DMS53 (cell line): ENCODE results near the gene ZSCAN25.
"Not testable (repeated sequence)": the region's sequence is repeated elsewhere in the genome, so short reads cannot be mapped to it uniquely, and the experiment has no call there.

Experiments used
- DNase-seq: peaks from one replicate; lab custom pipeline; 2025; lab: John Stamatoyannopoulos, UW

Gene ZSCAN25

DNA sequence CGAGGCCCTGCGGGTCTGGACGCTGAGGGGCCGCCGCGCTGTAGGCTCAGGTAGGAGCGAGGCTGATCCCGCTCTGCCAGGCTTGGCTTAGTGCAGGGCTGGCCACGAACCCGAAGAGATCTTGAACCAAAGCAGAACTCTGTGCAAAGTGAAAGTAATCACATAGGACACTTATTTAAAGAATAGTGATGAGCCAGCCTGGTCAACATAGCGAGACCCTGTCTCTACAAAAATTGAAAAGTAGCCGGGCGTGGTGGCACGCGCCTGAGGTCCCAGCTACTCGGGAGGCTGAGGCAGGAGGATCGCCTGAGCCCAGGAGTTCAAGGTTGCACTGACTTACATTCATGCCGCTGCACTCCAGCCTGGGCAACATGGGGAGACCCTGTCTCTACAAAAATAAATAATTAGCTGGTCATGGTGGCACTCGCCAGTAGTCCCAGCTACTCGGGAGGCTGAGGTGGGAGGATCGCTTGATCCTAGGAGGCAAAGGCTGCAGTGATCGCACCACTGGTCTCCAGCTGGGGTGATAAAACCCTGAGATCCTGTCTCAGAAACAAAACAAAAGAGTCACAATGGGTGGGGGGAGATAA is 541 bp downstream of the ZSCAN25 start:
- no peak for DNase-seq

DNA sequence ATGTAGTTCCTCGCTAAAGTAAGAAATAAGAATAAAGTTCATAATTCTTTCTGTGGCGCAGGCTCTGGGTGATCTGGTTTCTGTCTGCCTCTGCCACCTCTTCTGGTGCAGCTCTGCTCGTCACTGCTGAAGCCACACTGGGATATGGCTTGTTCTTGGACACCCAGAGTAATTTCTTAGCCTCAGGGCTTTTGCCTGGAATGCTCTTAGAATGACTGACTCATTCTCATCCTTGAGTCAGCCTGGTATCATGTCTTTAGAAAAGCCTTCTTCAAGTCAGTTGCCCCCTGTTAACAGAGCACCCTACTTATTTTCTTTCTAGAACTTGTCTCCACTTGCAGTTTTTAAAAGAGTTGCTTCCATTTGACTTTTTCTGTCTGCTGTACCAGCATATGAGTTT is 2.0 kb downstream of the ZSCAN25 start:
- DNase-seq = no peak

DNA sequence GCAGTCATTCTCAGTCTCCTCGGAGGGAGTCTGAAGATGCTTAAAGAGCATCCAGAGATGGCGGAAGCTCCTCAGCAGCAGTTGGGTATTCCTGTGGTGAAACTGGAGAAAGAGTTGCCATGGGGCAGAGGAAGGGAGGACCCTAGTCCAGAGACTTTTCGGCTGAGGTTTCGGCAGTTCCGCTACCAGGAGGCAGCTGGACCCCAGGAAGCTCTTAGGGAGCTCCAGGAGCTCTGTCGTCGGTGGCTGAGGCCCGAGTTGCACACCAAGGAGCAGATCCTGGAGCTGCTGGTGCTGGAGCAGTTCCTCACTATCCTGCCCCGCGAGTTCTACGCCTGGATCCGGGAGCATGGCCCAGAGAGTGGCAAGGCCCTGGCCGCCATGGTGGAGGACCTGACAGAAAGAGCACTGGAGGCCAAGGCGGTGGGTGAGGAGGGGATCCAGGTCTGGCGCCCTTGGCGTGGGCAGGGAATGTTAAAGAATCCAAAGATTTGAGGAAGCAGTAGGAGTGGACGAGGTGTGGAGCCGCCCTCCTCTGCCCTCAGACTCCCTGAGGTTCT is 2.9 kb downstream of the ZSCAN25 start:
- no peak for DNase-seq

DNA sequence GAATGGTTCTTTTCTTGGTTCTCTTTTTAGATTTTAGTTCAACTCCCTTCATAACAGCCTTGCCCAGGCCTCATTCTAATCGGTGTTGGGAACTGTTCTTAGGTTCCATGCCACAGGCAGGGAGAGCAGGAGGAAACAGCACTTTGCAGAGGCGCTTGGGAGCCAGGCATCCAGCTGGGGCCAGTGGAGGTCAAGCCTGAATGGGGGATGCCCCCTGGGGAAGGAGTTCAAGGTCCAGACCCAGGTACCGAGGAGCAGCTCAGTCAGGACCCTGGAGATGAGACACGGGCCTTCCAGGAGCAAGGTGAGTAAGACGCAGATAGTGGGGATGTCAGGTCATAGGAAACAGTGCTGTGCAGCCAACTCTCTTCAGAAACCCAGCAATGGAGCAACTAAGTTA is 4.5 kb downstream of the ZSCAN25 start:
- DNase-seq = no peak

DNA sequence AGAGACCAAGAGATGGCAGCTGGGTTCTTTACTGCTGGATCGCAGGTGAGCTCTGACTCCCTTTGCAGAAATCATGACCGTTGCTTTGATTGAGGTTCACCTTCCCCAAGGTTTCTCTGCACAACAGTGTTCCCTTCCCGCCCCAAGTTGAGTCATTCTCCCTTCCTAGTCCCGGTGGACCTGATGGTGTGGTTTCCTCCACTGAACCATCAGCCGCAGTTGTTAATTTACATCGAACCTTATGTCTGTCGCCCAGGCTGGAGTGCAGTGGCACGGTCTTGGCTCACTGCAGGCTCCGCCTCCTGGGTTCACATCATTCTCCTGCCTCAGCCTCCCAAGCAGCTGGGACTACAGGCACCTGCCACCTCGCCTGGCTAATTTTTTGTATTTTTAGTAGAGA is 5.8 kb downstream of the ZSCAN25 start:
- DNase-seq = no peak

DNA sequence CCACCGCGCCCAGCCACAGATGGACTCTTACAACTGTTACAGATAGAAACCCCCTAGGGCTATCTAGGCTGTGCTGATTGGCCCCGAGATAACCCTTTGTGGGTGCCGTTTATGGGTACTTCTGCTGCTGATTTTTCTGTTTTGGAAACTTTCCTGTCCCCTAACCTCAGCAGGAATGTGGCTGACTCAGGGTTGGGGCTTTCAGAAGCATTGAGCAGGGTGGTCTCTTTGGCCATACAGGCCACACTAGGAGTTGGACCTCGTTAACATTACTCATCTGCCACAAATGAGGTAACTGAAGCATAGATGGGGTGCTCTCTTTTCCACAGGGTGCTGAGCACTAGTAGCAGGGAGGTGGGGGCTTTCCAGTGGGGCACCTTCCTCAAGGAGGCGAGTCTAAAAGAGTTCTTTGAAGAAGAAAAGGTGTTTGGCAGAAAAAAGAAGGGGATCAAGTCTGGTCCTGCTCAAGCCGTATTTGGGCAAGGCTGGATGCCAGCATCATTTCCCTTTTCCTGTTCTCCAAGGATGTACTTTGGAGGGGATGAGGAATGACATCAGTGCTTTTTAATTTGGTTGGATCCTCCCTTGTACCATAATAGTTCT is 6.4 kb downstream of the ZSCAN25 start:
- no peak for DNase-seq

DNA sequence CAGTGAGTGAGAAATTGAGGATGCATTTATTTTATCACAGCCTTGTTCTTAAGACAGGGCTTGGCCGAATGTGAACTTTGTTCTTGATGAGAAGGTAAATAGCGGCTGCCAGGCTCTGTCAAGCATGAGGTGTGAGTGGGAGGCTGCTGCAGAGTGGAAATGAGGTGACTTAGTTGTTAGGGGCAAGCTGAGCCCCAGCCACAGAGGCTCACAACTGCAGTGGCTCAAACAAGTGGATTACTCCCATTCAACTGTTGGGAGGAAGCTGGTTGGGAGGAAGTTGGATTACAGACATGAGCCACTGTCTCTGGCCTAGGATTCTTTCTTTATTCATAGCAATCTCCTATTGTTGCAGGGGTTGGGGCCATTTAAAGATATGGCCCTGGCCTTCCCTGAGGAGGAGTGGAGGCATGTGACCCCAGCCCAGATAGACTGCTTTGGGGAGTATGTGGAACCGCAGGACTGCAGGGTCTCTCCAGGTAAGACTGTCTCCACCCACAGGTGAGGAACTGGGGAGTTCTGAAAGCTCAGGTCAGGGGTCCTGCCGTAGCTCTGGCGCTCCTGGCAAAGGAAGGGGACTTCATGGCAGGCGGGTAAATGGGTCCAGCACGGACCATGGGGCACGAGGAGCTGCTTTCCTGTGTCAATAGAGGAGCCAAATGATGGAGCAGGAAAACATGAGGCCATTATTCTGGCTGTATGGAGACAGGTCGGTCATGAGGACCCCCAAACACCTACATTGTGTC is 7.1 kb downstream of the ZSCAN25 start:
- no peak for DNase-seq

DNA sequence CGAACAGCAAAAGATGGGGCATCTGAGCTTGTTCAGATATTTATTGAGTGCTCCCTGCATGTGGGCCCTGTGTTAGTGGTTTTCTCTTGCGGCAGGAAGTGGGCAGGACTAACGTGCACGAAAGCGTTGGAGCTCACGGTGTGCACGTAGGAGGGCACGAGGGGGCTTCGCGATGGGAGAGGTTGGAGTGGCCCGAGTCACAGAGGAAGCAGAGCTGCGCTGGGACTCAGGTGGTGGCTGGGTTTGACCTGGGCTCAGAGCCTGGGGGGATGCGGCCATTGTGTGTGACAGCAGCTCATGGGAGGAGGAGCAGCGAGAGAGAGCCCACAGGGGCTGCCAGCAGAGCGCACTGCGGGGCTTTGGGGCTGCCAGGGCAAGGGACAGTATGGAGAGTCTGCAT is 7.7 kb downstream of the ZSCAN25 start:
- DNase-seq = no peak

DNA sequence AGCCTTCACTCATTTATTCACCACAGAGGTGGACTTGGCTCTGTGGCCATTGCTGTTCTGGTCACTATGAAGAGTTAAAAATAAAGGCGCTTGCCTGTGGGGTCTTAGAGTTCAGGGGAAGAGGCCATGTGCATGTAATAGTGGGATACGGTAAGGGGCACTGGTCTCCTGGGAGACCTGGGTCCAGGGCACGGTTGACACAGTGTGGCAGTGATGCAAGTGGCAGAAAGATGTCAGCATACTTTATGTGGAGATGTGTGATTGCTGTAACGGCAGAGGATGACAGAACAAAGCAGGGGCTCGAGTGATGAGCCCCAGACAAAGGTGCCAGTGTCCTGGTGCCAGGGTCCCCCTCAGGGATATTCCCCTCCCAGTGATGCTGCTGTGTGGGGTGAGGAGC is 8.6 kb downstream of the ZSCAN25 start:
- DNase-seq = no peak

DNA sequence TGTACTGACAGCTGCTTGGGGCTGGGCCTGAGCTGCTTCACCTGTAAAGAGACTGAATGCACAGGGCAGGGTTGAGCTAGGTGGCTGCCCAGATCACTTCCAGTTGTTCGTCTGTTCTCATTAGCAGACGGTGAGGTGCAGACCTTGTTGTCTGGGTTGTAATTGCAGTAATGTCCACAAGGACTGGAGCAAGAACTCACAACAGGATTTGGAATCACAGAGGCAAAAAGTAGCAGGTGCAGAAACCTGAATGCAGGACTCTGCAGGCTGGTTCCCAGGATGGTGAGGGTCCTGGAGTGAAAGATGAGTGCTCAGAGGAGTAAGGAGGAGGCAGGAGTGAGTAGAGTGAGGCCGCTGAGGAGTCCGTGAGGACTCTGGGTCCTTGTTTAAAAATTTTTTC is 9.2 kb downstream of the ZSCAN25 start:
- no peak for DNase-seq

DNA sequence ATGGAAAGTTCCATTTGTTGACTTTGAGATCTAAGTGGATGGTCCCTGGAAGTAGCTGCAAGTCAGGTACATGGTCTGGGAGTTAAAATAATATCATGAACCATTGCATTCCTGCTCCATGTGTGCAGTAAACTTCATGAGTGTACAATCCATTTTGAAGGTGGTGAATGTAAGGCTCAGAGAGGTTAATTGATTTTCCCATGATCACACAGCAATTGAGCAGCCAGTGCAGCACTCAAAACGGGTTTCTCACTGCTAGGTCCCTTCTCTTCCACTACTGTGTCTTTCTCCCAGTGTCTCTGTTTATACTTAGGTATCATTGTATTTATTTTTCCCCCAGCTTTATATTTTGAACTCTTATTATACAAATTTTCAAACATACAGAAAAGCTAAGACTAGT is 9.9 kb downstream of the ZSCAN25 start:
- DNase-seq = no peak

DNA sequence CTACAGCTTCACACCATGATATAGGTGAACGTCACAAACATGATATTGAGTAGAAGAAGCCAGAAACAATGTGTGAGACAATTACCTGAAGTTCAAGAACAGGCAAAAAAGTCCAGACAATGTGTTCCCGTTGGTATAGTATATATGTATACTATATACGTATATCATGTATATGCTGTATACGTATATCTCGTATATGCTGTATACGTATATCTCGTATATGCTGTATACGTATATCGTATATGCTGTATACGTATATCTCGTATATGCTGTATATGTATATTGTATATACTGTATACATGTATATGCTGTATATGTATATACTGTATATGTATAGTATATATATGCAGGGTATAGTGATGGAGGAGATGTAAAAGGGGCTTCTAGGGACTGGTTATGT is 10.8 kb downstream of the ZSCAN25 start:
- DNase-seq = no peak

DNA sequence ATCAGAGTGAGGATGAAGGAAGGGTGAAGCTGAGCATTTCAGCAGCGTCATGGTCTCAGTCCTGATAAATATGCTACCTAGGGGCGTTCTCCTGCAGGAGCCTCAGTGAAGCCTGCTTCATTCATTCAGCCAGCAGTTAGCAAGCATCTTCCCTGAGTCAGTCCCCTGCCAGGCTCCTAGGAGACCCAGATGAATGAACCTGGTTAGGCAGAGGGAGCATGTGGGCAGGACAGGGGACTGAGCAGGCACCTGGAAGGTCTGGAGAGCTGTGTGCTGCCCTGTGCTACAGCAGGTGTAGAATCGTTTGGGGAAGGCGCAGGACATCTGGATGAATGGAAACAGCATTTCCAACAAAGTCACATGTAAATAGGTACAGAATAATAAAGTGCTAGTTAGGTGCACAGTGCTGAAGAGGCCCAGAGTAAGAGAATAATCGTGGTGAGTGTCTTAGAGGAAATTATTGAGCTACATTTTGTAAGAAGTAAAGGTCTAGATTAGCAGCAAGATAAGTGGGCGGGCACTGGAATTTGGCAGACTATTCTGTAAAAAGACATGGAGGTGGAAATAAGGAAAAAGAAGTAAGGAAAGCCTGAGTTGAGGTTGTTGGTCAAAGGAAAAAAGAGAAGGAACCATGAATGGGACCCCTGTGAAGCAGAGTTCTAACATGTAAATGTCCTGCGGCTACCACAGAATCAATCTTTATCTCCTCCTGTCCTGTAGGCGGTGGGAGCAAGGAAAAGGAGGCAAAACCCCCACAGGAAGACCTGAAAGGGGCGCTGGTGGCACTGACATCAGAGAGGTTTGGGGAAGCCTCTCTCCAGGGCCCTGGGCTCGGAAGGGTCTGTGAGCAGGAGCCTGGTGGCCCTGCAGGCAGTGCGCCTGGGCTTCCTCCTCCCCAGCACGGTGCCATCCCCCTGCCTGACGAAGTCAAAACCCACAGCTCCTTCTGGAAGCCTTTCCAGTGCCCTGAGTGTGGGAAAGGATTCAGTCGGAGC is 12.0 kb downstream of the ZSCAN25 start:
- DNase-seq = no peak

DNA sequence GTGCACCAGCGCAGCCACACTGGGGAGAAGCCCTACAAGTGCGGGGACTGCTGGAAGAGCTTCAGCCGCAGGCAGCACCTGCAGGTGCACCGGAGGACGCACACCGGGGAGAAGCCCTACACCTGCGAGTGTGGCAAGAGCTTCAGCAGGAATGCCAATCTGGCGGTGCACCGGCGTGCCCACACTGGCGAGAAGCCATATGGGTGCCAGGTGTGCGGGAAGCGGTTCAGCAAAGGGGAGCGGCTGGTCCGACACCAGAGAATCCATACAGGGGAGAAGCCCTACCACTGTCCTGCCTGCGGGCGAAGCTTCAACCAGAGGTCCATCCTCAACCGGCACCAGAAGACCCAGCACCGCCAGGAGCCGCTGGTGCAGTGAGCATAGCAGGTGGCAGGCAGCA is 12.9 kb downstream of the ZSCAN25 start:
- DNase-seq = no peak

DNA sequence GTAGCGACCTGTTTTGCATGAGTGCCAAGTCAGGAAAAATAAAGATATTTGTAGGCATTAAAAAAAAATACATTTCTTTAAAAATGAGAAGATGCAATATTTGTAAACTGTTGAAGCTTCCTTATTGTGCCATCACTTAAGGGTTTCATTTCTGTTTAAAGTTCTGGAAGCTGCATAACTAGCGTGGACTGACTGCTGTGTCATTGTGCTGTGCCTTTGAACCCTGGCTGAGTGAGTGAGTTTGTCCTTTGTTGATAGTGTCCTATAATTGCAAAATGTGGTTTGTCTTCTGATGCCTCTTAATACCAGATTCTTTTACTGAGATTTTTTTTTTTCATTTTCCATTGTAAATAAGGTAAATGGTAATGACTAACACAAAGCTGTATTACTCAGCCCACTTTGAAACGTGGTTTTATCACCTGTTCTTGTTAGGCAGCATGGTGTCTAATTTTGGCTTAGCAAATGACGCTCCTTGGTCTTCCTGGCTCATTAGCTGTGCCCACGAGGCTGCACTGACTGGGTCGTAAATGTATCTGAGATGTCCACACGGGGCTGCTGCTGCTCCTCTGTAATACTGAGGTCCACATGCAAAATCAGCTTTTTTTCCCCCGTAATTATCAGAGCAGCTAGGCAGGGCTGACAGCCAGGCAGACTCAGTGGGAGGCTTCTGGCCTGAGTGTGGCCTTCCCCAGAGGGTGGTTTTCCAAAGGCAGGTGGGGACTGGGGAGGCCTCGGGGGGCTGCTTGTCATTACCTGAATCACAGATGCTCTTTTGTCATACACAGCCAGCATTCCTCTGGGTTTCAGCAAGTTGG is 14.8 kb downstream of the ZSCAN25 start:
- DNase-seq = peak; percentile 64

DNA sequence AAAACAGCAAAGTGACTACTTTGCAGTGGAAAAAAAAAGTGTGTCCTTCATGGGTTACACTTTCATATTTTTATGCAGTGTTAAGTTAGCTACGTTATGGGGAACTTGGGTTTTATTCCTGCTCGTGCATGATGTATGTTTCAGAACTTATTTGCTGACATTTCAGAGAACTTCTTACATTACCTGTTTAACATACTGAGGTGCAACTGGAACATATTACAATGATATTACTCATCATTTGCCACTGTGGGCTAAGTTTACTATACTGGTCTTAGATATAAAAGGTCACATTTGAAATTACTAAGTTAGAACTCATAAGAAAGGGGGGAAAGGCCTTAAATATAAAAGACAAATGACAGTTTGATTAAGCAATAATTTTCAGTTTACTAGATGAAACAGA is 20.7 kb downstream of the ZSCAN25 start:
- not testable (repeated sequence) for DNase-seq

DNA sequence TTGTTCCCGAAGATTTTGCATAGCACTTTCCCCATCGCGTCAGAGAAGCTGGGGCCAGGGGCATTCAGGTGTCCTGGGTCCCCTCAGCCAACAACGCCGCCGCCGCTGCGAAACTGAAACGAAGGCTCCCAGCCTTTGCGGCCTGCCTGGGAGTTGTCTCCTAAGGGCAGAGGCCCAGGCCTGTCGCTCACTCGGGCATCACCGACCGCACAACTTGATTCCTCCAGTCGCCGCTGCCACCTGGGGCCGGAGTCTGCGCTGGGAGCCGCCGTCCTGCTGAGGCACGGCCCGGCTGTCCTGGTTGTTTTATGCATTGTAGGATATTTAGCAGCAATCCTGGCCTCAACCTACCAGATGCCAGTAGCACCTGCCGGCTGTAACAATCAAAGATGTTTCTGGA is 22.0 kb downstream of the ZSCAN25 start:
- no peak for DNase-seq

DNA sequence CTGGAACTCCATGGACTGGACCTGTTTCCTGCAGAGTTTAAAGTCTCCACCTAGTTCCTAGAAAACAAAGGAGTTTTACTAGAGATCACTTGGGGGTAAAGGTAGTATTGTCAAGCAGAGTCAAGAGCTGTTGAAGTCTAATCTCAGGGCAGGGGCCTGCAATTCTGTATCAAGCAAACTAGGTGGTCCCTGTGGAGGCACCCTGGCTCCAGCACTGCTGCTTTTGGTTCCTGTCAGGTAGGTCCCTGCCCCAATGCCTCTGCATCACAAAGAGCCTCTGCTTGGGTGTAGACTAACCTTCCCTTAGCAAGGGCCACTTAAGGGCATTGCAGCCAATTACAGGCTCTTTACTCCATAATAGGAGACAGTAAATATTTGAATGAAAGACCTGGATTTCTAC is 22.5 kb downstream of the ZSCAN25 start:
- DNase-seq = no peak

DNA sequence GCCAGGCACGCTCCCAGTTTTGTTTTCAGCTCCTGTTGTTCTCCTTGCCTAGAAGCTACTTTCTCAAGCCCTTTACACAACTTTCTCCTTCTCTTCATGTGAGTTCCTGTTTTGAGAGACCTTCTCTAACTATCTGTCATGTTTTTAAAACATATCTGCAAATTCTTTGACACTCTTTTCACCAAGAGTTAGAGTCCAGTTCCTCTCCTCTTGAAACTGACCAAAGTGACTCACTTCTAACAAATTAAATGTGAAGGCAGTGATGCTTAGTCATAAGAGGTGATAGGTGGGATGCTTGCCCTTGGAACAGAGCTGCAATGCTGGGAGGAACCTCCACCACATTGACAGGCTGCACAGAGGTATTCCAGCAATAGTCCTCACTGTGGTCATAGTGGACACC is 25.3 kb downstream of the ZSCAN25 start:
- no peak for DNase-seq

DNA sequence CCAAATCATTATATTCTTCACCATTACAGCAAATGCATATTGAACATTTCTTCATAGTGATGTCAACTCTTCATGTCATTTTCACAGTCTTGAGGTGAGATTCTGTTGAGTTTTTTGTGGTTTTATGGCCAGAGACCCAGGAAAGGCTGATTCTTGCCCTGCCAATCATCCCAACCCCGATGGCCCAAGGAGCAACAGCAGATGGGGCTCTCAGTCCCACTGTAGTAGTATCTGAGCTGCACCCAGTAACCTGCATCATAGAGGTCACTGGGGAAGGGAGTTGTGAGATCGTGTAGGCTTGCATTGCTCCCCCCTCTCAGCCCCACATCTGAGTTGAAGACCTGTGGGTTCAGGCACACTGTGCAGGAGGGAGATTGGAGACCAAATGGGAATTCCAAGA is 26.7 kb downstream of the ZSCAN25 start:
- DNase-seq = no peak

DNA sequence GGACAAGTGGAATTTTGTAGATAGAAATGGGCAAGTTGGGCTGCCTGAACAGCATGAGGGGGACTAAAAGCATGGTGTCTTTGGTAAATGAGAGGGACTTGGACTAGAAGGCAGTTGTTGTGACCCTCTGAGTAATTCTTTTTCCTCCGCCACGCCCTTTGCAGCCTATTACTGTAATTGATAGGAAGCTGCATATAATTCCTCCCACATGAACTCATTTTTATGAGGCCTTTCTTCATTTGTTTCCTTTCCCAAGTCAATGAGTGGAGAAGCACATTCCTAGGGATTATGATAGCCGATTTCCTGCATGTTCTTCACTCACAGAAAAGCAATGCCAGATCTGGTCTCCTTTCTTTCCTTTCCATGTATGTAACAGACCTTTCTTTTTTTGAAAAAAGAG is 27.7 kb downstream of the ZSCAN25 start:
- no peak for DNase-seq
